T-helper 1 cell (primary cell): ENCODE results near the gene OPCML.

Experiments
- DNase-seq, 5 donors: peaks; one replicate each; pipeline ENCODE4 v3.0.0-alpha.2; 2012 to 2020

OPCML gene

DNA sequence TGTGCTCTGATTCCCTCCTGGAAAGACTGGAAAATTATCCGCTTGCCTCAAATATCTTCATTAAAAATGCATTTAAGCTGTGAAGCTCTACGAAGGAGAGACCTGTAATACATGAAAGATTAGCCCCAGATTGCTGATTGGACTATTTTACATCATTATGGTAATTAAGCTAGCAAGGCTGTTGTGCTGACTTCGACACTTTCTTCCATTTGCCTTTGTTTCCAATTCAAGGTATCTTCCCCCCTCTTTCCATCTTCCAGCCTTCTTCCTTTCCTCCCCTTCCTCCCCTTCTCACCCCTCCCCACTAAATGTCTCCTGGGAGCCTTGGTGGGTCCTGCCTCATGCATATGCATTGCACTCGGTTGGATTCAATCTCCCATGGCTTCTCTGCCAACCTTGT is 710.8 kb downstream of the OPCML start:
- DNase-seq, result no peak

DNA sequence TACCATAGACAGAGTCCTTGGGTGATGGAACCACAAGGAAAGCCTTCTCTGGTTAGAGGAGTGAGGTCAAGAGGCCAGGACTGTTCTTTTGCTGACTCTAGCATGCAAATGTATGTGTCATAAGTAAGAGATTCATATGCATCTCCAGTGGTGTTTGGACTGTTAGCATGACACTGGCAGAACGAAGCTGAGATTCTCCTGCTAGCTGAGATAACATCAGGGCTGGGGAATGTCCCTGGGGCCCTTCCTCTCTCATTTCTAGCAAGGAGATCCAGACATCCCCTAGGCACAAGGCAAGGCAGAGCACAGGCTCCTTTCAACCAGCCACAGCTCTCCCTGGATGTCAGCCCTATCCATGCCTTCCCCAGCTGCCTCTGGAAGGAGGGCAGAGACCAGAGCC is 711.3 kb downstream of the OPCML start:
- no peak for DNase-seq

DNA sequence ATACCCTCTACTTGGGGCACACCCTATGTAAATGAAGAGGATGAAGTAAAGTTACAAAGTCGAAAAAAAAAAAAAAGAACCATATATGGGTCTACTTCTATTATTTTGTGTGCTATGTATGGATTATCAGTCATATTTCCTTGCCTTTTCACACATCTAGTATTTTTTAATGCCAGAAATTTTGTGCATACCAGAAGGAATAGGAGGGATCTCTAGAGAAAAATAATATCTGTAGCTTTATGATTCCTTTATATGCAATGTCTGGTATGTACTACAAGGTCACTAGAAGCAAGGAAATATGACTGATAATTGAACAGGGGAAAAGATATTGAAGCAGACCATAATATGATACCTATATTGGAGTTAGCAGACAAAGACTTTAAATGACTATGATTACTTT is 713.4 kb downstream of the OPCML start:
- DNase-seq, result no peak

DNA sequence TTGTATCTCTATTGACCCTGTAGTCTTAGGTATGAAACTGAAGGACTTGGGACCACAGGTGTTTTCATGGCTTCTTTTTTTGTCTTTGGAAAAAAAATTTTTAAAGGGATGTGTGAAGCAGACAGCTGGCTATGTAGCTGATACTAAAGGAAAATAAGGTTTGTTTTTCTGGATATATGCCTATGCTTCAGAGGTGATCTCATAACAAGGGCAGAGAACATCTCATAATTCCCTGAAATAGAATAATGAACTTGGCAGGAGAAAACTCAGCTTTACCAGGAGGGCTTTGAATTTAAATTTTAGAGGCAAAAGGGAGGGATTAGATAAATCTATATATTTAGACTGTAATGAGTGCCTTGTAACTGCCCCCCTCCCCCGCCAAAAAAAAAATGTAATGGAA is 714.9 kb downstream of the OPCML start:
- DNase-seq, result no peak

DNA sequence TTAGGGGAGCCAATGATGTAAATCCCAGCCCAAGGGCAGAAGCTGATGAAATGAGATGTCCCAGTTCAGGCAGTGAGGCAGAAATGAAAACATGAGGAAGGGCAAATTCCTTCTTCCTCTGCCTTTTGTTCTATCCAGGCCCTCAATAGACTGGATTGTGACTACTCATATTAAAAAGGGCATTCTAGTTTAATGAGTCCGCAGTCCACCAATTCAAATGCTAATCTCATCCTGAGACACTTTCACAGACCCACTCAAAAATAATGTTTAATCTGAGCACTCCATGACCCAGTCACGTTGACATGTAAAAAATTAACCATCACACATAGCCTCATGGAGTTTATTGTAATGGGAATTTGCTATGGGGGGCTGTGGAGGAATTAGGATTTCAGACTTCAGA is 717.9 kb downstream of the OPCML start:
- DNase-seq, result no peak

DNA sequence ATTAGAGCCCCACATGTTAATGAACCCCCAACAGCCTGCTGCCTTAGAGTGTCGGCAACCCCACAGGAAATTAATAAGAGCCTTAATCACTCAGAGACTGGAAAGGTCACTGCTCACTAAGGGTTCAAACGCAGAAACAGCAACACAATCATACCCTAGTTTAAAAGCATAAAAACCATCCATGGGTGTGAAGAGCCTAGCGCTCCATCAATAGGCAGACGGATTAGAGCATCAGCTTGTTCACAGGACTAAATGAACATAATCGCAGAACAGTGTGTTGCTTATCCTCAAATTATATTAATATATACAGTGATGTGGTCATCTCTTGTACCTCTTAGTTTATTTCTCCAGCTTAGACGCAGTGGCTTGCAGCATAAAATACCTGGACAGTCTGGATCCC is 720.7 kb downstream of the OPCML start:
- no peak for DNase-seq

DNA sequence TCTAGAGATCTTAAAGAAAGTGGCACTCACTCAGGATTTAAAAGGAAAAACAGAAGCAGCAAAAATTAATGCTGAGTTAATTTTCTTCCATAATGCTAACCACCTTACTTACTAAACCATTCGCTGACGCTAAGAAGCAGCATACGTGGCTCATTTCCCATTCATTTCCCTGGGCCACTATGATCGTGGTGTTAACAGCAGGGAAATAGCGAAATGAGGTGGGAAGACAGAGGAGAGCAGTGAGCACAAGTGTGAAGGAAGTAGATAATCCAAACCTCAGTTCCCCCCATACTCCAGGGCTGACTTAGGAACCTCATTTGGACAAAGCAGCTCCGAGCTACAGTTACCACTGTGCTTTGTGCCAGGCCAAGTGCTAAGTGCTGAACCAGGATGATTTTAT is 723.2 kb downstream of the OPCML start:
- DNase-seq, result no peak

DNA sequence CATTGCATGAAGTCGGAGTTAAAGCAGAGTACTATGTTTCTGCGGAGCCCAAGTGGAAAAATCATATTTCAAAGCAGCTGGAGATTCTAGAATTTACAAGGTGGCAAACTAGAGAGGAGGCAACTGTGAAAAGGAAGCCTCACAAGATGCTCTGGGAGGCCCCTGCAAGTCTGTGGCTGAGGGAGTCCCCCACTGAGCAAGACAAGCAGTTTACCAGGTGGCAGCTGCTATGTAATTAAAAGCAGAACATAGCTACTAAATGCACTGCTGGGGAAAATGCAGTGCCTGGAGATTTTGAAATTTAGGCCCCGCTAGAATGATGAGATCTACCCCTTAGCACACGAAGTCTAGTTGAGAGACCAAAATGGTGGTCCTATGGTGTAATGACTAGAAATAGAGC is 728.0 kb downstream of the OPCML start:
- DNase-seq, result no peak

DNA sequence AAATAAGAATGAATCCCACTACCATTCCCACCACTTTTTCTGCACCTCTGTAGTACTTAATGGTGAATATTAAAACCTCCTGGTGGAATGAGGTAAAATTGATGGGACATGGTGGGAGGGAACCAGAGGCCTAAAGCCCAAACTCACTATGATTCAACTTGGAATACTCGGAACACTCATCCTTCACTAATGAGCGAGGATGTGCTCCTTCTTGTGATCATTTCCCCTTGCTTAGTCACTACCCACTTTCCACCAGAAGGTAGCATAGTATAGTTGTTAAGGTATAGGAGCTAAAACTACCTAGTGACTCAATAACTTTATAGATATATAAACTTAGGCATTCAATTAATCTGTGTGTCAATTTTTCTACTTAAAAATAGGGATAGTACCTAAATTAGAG is 728.9 kb downstream of the OPCML start:
- DNase-seq, result no peak

DNA sequence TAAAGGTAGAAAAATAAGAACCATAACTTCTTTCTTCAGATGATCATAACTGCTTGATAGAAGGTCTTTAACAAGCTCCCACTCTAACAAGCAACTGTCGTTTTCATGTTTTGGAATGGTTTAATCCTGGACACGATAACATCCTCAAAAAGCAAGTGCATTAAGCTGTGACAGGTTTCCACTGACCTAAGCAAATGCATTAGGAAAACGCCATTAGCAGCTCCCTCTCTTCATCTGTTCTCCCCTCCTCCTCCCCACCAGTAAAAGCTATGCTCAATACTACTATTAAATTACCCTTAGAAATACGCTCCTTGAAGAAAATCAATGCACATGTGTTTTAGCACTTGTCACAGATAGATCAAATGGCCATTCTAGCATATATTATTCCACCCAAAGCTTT is 729.4 kb downstream of the OPCML start:
- DNase-seq, result no peak

DNA sequence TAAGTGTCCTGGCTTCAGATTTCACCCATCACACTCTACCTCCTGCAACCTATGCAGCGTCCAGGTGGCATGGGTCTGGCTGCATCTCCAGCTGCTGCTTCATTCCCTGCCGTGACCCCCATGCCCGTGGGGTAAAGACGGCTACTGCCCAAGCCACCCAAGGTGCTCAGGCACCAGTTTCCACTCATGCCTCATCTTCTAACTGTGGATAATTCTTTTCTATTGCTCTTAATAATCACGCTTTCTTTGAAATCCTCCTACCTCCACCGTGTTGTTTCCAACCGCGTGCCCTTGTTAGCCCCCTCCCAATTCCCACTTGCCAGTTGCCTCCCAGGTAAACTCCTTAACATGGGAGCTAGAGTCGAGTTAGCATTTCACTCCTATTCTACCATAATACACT is 738.5 kb downstream of the OPCML start:
- DNase-seq, result no peak

DNA sequence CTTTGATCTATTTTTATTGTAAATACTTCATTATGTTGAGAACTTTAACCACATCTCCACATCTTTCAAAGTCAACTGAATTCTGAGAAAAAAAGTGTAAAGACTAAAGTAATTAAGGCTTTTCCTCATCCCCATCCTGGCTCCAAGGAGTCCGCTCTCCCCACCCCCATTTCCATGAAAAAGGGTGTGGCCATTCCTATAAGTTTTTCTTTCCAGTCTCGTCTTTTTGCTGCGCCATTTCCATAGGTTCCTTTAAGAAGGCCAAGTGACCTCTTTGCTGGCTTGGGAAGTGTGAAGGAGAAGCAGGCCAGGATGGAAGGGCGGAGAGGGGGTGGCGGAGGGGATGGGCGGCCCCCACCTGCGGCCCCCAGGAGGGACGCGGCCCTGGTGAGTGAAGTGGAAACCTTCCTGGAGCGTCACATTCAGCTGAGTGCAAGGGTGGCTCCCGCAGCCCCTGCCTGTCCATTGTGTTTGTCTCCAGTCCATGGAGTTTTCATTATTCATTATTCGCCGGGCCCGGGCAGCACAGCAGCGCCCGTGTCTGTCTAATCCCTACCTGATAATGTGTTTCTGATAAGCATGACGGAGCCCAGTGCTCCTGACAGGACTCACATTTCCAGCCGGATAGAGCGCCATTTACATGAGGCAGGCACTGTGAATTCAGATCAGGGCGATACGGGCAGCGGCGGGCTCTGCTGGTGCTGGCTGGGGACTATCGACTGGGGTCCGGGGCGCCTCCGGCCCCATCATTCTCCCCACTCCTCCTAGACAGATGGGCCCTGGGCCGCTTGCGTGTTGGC is 739.8 kb downstream of the OPCML start:
- DNase-seq, result no peak

DNA sequence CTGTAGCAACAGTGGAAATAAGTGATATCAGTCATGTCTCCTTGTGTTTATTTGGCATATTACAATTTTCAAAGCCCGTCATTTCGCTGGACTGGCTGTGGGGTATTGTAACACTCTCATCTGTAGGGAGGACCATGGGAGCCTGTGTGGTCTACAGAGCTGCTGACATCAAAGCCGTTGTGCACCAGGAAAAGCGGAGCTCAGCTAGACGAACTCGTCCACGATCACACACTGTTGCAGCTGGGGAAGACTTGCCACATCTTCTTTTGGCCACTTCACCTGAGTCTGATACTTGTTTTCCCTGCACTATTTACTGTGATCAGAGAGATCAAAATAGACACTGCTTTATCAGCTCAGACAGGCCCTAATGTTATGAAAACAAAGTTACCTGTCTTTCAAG is 741.3 kb downstream of the OPCML start:
- no peak for DNase-seq

DNA sequence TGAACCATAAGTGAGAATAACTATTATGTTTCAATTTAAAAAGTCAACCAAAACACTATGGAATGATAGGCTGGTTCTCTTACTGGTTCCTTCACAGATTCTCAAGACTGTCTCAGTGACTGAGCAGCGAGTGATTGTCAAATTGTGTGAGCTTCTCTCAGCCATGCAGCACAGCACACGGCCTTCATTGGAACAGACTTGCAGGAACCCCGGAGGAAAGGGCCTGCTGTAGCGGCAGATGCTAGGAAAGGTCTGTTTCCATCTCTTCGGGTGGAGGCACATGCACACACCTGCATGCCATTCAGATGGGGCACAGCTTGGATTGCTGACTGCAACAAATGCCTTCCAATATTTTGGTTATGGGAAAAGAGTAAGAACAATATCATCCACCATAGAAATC is 741.8 kb downstream of the OPCML start:
- DNase-seq, result no peak

DNA sequence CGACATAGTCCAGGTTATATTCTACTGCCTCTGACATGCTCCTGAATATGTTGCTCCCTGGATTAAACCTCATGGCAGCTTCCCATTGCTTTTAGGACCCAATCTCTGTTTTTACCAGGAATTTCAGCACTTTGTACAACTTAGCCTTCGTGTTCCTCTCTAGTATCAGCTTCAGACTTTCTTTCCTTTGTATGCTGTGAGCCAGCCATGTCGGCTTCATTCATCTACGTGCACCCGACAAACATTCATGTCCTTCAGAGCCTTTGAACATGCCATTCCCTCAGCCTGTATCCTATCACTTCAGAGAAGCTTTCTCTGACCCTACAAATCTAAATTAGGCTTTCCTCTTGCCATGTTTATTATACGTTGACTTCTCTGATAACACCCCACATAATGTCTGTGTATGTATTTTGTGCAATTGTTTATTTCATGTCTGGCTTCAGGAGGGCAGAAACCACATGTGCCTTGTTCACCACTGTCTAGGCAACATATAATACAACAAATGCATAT is 743.4 kb downstream of the OPCML start:
- no peak for DNase-seq

DNA sequence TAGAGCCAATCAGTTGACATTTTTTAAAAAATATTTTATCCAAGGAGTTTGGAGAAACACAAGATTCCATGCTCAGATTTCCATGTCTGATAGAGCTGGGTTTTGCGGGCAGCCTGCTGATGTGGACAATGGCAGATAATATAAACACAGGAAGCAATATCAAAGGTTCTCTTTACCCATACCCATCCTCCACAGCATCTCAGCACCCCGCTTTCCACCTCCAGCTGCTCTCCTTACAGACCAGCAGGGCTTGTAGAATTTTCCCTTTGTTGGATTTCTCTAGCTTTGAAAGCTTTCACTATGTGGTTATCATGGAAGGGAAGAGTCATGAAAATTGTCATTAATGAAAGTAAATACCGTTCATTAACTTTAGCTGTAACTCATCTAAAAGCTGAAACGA is 746.4 kb downstream of the OPCML start:
- no peak for DNase-seq

DNA sequence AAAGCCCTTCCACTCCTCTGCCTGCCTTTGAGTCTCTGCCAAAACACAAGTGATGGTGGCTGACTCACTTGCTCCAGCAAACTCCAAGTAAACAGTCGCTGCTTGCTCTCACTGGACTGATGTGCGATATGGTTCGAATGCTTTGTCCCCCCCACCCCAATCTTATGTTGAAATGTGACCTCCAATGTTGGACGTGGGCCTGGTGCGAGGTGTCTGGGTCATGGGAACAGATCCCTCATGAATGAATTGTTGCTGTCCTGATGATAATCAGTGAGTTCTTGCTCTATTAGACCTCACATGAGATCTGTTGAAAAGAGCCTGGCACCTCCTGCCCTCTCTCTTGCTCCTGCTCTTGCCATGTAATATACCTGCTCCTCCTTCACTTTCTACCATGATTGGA is 747.9 kb downstream of the OPCML start:
- DNase-seq, result no peak

DNA sequence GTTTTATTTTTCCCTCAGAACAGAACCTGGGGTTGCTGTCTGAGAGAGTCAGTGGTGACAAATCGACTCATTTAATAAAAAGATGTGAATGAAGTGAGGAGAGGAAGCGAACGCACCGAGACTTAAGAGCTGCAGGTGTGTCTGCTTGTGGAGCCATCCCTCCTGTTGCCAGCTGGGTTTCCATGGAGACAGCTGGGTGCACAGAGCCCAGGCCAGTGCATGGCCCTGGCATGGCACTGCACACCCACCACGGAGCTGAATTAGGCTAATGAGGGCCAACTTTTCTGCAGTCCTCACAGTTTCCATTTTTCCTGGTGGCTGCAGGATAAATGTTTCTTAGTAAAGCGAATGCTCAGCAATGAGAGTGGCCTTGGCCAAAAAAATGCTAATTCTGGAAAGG is 750.2 kb downstream of the OPCML start:
- no peak for DNase-seq

DNA sequence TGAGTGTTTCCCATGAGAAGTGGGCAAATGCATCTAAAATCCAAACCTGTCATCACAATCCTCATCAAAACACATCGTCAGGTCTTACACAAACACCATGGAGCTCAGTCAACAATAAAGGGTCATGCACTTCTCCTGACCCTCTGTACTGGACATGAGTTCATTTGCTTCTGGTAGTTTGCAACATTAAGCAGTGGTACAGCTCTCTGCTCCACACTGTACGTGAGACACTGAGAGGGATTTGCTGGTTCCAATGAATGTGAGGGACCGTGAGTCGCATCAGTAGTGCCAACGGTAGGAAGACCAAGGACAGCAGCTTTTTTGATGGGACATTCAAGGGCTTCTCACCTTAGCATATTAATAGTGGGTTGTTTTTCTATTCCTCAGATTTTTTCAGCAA is 752.3 kb downstream of the OPCML start:
- no peak for DNase-seq

DNA sequence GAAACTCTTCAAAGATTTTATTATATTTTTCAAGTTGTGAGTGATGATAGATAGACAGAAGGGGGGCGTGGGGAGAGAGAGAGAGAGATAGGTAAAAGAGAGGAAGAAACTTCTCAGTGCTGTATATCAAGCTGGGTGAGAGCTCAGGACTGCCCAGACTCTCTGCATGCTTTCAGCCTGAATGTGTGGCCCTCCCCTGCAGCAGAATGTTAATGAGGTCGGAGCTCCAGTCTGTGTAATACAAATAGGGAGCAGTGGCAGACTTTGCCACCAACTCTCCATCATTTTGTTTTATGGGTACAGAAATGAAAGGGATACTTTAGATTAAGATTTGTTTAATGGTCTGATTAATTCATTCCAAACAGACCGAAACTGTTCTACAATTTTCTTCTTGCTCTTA is 752.8 kb downstream of the OPCML start:
- DNase-seq, result no peak

DNA sequence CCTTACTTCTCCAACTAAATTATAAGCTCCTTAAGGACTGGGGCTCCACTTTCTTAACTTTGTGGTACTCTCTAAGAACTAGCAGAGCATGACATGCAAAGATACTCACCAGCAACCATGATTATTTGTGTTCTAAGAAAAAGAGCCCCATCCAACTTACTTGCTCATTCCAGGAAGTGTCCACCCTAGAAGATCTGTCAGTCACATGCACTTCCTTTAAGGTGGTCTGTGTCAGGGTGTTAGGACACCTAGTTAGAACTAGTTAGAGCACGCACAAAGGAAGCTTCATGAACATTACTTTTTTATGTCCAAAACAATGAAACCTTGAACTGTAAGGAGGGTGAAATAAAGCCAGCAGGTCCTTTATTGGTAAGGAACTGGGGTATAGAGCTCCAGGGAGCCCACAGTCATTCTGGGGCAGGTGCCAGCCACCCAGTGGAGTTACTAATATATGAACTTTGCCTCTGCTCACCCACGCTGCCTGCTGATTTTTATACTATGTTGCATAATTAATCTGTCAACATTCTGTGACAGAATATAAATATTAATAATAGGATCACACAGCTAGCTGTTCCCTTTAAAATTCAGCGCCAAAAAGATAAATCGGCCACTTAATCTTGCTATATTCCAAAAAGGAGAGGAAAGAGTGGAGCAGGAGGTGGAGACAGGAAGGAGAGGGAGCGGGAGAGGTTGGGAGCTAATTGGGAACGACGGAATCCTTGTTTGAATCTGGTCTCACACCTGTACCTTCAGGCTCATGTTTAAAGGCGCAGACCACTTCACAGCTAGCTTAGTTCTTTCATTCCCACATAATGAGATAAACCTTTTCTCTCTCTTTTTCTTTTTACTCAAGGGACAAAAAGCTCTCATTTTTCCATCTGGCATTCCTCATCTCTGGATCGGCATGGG is 755.0 kb downstream of the OPCML start:
- DNase-seq, result no peak

DNA sequence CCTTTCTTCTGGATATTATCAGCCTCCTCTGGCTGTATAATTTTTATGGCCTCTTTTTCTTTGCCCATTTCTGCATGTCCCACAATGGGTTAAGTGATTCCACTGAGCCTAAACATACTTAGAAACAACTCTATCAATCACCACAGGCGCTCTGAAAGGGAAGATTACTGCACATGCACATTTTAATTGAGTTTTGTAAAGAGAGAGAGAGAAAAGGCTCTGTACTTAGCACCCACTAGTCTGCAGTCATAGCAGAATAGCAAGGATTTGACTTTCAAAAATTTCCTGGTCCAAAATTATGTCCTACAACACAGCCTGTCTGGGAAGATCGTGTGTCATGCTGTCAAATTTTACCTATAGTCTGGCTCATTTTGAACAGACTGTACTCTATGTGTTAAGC is 758.5 kb downstream of the OPCML start:
- DNase-seq, result no peak

DNA sequence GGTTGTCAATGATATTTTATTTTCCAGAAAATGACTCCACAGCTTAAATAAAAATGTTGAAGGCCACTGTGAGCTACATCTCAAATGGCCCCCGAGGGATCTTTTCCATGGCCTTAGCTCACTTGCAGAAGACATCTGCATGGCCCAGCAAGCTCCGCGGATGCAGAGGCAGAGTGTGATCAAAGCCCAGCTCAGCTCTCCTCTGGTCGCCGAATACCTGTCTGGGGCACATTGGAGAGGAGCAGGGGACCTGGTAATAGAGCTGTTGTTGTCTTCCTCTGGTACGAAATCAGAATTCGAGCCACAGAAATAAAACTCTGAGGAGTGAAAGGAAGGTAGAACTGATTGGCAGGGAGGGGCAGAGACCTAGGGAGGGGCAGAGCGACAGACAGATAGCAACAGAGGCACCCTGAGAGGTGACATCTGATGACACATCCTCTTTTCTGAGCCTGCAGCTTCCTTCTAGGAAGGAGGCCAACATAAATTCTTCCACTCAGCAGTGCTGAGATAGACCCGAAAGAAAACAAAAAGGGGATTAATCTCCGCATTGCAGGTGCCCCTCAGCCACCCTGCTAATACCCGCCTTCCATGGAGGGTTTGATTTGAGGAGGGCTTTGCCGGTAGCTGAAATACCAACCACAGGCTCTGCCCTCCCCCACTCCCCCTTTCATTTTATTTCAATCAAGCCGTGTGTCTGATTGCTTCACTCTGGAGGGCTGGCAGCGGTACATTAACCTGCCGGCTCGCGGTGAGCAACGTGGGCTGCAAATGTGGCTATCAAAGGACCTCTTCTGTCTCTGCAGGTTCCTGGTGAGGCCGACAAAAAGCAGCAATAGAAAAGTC is 759.4 kb downstream of the OPCML start:
- no peak for DNase-seq
